WTC11 (cell line): ENCODE data around the gene ABCA1. TPM values are rescaled to one million over a fixed set of nuclear protein-coding genes. Genes with fewer than 3 reads are reported as not detected.

Experiments
- ATAC-seq: fragments of 200-7000 bp; cut with Tn5 transposase; 2 replicates; pipeline ENCODE4 v1.10.0; 2021; ENCODE audit warnings: mild to moderate bottlenecking, moderate library complexity
- CTCF ChIA-PET: fragments of 300-600 bp; sonication (Branson Sonifier 250); formaldehyde crosslinking; loops from one replicate; lab custom pipeline; 2021; ENCODE audit warnings: antibody characterized with exemption; lab: Charles Lee
- POLR2A ChIA-PET: fragments of 350-600 bp; sonication (Branson Sonifier 250); formaldehyde crosslinking; loops from one replicate; lab custom pipeline; 2021; ENCODE audit warnings: antibody characterized with exemption; lab: Charles Lee
- DNase-seq: peaks from one replicate; pipeline ENCODE4 v3.0.0; 2021; ENCODE audit warnings: low spot score
- H3K27ac Mint-ChIP-seq: 2 replicates; pipeline ENCODE4 v1.8.0; 2021; ENCODE audit warnings: mixed read lengths
- H3K27me3 Mint-ChIP-seq: 2 replicates; pipeline ENCODE4 v1.8.0; 2021; ENCODE audit warnings: low read depth, mild to moderate bottlenecking, moderate library complexity, mixed read lengths
- H3K36me3 Mint-ChIP-seq: 2 replicates; pipeline ENCODE4 v1.8.0; 2021; ENCODE audit warnings: mixed read lengths
- H3K4me1 Mint-ChIP-seq: 2 replicates; pipeline ENCODE4 v1.8.0; 2022; ENCODE audit warnings: mixed read lengths
- H3K4me3 Mint-ChIP-seq: 2 replicates; pipeline ENCODE4 v1.8.0; 2021; ENCODE audit warnings: mild to moderate bottlenecking, moderate library complexity, mixed read lengths
- H3K9me3 Mint-ChIP-seq: 2 replicates; pipeline ENCODE4 v1.8.0; 2021; ENCODE audit warnings: mixed read lengths
- ATF1 ChIP-seq: sonication (generic); formaldehyde crosslinking; IDR thresholded peaks from 2 replicates; pipeline ENCODE4 v1.8.1; 2023; ENCODE audit warnings: mild to moderate bottlenecking, moderate library complexity, missing genetic modification reagents
- ATF6 ChIP-seq: sonication (generic); formaldehyde crosslinking; IDR thresholded peaks from 2 replicates; pipeline ENCODE4 v1.8.1; 2023; ENCODE audit warnings: mild to moderate bottlenecking, missing genetic modification reagents
- CDX4 ChIP-seq: fragments of 250-450 bp; sonication (Bioruptor Pico); IDR thresholded peaks from 2 replicates; pipeline ENCODE4 v1.9.0; 2021; ENCODE audit warnings: moderate library complexity, mild to moderate bottlenecking, inconsistent platforms, borderline replicate concordance
- CREB1 ChIP-seq: sonication (generic); formaldehyde crosslinking; IDR thresholded peaks from 2 replicates; pipeline ENCODE4 v1.8.0; 2023; ENCODE audit warnings: mild to moderate bottlenecking, missing genetic modification reagents
- ETV6 ChIP-seq: sonication (generic); formaldehyde crosslinking; IDR thresholded peaks from 2 replicates; pipeline ENCODE4 v1.8.1; 2022; ENCODE audit warnings: mild to moderate bottlenecking, missing genetic modification reagents
- FOXP1 ChIP-seq: sonication (generic); formaldehyde crosslinking; IDR thresholded peaks from 2 replicates; pipeline ENCODE4 v1.8.0; 2022; ENCODE audit warnings: missing genetic modification reagents, mild to moderate bottlenecking, moderate library complexity, borderline replicate concordance
- GTF2I ChIP-seq: fragments of 250-450 bp; sonication (Bioruptor Pico); conservative IDR thresholded peaks from 2 replicates; pipeline ENCODE4 v1.4.0; 2021; ENCODE audit warnings: mild to moderate bottlenecking
- HMGXB4 ChIP-seq: sonication (generic); formaldehyde crosslinking; IDR thresholded peaks from 2 replicates; pipeline ENCODE4 v1.8.1; 2023; ENCODE audit warnings: mild to moderate bottlenecking, moderate library complexity, missing genetic modification reagents
- JUN ChIP-seq: sonication (generic); formaldehyde crosslinking; IDR thresholded peaks from 2 replicates; pipeline ENCODE4 v1.8.0; 2023; ENCODE audit warnings: mild to moderate bottlenecking, missing genetic modification reagents
- KAT7 ChIP-seq: sonication (generic); formaldehyde crosslinking; IDR thresholded peaks from 2 replicates; pipeline ENCODE4 v1.8.1; 2023; ENCODE audit warnings: missing genetic modification reagents, mild to moderate bottlenecking, borderline replicate concordance
- MLX ChIP-seq: sonication (generic); formaldehyde crosslinking; IDR thresholded peaks from 2 replicates; pipeline ENCODE4 v1.8.1; 2023; ENCODE audit warnings: mild to moderate bottlenecking, missing genetic modification reagents, moderate library complexity
- NFE2L1 ChIP-seq: sonication (generic); formaldehyde crosslinking; IDR thresholded peaks from 2 replicates; pipeline ENCODE4 v1.8.1; 2023; ENCODE audit warnings: missing genetic modification reagents
- NR1H2 ChIP-seq: sonication (generic); formaldehyde crosslinking; IDR thresholded peaks from 2 replicates; pipeline ENCODE4 v1.9.0; 2021; ENCODE audit warnings: mild to moderate bottlenecking, moderate library complexity, missing genetic modification reagents
- SMAD4 ChIP-seq: sonication (generic); formaldehyde crosslinking; IDR thresholded peaks from 2 replicates; pipeline ENCODE4 v1.8.0; 2022; ENCODE audit warnings: mild to moderate bottlenecking, missing genetic modification reagents
- SP1 ChIP-seq: sonication (generic); formaldehyde crosslinking; conservative IDR thresholded peaks from 2 replicates; pipeline ENCODE4 v1.8.1; 2022; ENCODE audit warnings: missing genetic modification reagents
- TCF7 ChIP-seq: sonication (generic); formaldehyde crosslinking; IDR thresholded peaks from 2 replicates; pipeline ENCODE4 v1.8.0; 2022; ENCODE audit warnings: mild to moderate bottlenecking, low read depth, missing genetic modification reagents, moderate library complexity
- TEAD4 ChIP-seq: sonication (generic); formaldehyde crosslinking; IDR thresholded peaks from 2 replicates; pipeline ENCODE4 v1.8.0; 2022; ENCODE audit warnings: mild to moderate bottlenecking, missing genetic modification reagents
- ZBTB43 ChIP-seq: sonication (generic); formaldehyde crosslinking; IDR thresholded peaks from 2 replicates; pipeline ENCODE4 v1.8.1; 2023; ENCODE audit warnings: mild to moderate bottlenecking, missing genetic modification reagents
- ZNF219 ChIP-seq: sonication (generic); formaldehyde crosslinking; IDR thresholded peaks from 2 replicates; pipeline ENCODE4 v1.8.0; 2023; ENCODE audit warnings: missing genetic modification reagents, mild to moderate bottlenecking, borderline replicate concordance
- ZNF232 ChIP-seq: sonication (generic); formaldehyde crosslinking; IDR thresholded peaks from 2 replicates; pipeline ENCODE4 v1.8.0; 2022; ENCODE audit warnings: mild to moderate bottlenecking, missing genetic modification reagents
- ZNF263 ChIP-seq: sonication (generic); formaldehyde crosslinking; IDR thresholded peaks from 2 replicates; pipeline ENCODE4 v1.8.1; 2022; ENCODE audit warnings: low read depth, mild to moderate bottlenecking, moderate library complexity, missing genetic modification reagents
- ZNF532 ChIP-seq: fragments of 250-450 bp; sonication (Bioruptor Pico); IDR thresholded peaks from 2 replicates; pipeline ENCODE4 v1.9.0; 2021; ENCODE audit warnings: mild to moderate bottlenecking, borderline replicate concordance
- ZNF671 ChIP-seq: fragments of 250-450 bp; sonication (Bioruptor Pico); IDR thresholded peaks from 2 replicates; pipeline ENCODE4 v1.8.0; 2021; ENCODE audit warnings: mild to moderate bottlenecking
- total RNA-seq: library from RNA; stranded (reverse); gene quantifications from 3 replicates; pipeline ENCODE4 v1.2.3, GENCODE V29; 2021

ABCA1 gene
- total RNA-seq, 1 experiment from 2014 or later: 7.8 TPM

GRCh38 chr9:104788251-104788650 is 139.7 kb downstream of the ABCA1 start (continued):
- no peak for TF ChIP-seq GTF2I (CRISPR knock-in tag)

- TF ChIP-seq NR1H2 (CRISPR knock-in tag): no peak
- TF ChIP-seq CDX4 (CRISPR knock-in tag): no peak
- no peak for TF ChIP-seq MLX (CRISPR knock-in tag)
- no peak for TF ChIP-seq CREB1
- TF ChIP-seq ZNF219: no peak
- no peak for TF ChIP-seq ATF1
- no peak for TF ChIP-seq FOXP1 (CRISPR knock-in tag)
- no peak for TF ChIP-seq ZNF671 (CRISPR knock-in tag)
- TF ChIP-seq HMGXB4 (CRISPR knock-in tag): no peak
- TF ChIP-seq ZBTB43 (CRISPR knock-in tag): no peak
- TF ChIP-seq GTF2I (CRISPR knock-in tag): no peak
- TF ChIP-seq JUN (CRISPR knock-in tag): no peak
- no peak for TF ChIP-seq NFE2L1 (CRISPR knock-in tag)
- no peak overlapping the region for H3K4me3 Mint-ChIP-seq
These were observed 140.5 kb downstream of the ABCA1 start for GRCh38 chr9:104787306-104788015.

GRCh38 chr9:104786293-104786692 is 141.7 kb downstream of the ABCA1 start:
- ATAC-seq (no peak), DNase-seq (no peak)
- Mint-ChIP-seq H3K27me3 (no peaks in the 10 kb centered on the region), H3K36me3 (no peaks in the 10 kb centered on the region), H3K4me1 (no peaks in the 10 kb centered on the region), H3K9me3 (no peaks in the 10 kb centered on the region), H3K4me3 (no peak overlapping the region), H3K27ac (no peak overlapping the region)
- CTCF ChIA-PET: interaction anchor here (1.0 kb wide), 1 partner anchor 666 kb away, joined by 3 read pairs; no protein-coding TSS in a partner anchor
- POLR2A ChIA-PET: no interaction called here
- TF ChIP-seq ETV6: no peak
- TF ChIP-seq TEAD4: no peak
- no peak for TF ChIP-seq KAT7 (CRISPR knock-in tag)
- TF ChIP-seq ZNF232 (CRISPR knock-in tag): no peak
- no peak for TF ChIP-seq ZNF532
- no peak for TF ChIP-seq ATF6 (CRISPR knock-in tag)
- TF ChIP-seq ZNF263 (CRISPR knock-in tag): no peak
- no peak for TF ChIP-seq SMAD4 (CRISPR knock-in tag)
- no peak for TF ChIP-seq SP1 (CRISPR knock-in tag)
- no peak for TF ChIP-seq TCF7 (CRISPR knock-in tag)

More at GRCh38 chr9:104787306-104788015, 140.5 kb downstream of the ABCA1 start:
- Mint-ChIP-seq H3K27me3 (no peaks in the 10 kb centered on the region), H3K4me1 (no peaks in the 10 kb centered on the region), H3K27ac (no peak overlapping the region), H3K9me3 (no peaks in the 10 kb centered on the region), H3K36me3 (no peaks in the 10 kb centered on the region)
- POLR2A ChIA-PET: no interaction called here
- CTCF ChIA-PET: no interaction called here
- ATAC-seq: no peak
- no peak for DNase-seq
